Smooth muscle cell (in vitro differentiated cells): Measurements from ENCODE around the gene KIR3DL2. TPM values are rescaled to one million over a fixed set of nuclear protein-coding genes. Genes with fewer than 3 reads are reported as not detected.
"Not testable (repeated sequence)": the region's sequence is repeated elsewhere in the genome, so short reads cannot be mapped to it uniquely, and the experiment has no call there.

Source experiments
- DNase-seq: peaks from one replicate; lab custom pipeline; 2025; ENCODE audit not compliant: unreplicated experiment; lab: John Stamatoyannopoulos, UW
- H2AFZ ChIP-seq: fragments of 200-600 bp; sonication (generic); 2 replicates; pipeline ENCODE4 v1.6.0; 2016; ENCODE audit warnings: antibody characterized with exemption, low read depth, mild to moderate bottlenecking
- H3F3A ChIP-seq: fragments of 200-600 bp; sonication (generic); 2 replicates; pipeline ENCODE4 v1.6.0; 2017; ENCODE audit warnings: antibody characterized with exemption, low read depth
- H3K27ac ChIP-seq: fragments of 200-600 bp; sonication (generic); 2 replicates; pipeline ENCODE4 v1.5.1; 2016; ENCODE audit warnings: low read depth, mild to moderate bottlenecking
- H3K27me3 ChIP-seq: fragments of 200-600 bp; sonication (generic); 2 replicates; pipeline ENCODE4 v1.6.1; 2016; ENCODE audit warnings: low read depth, mild to moderate bottlenecking
- H3K36me3 ChIP-seq: fragments of 200-600 bp; sonication (generic); 2 replicates; pipeline ENCODE4 v1.5.1; 2016; ENCODE audit warnings: low read depth
- H3K4me1 ChIP-seq: fragments of 200-600 bp; sonication (generic); 2 replicates; pipeline ENCODE4 v1.5.1; 2016; ENCODE audit warnings: low read depth
- H3K4me2 ChIP-seq: fragments of 200-600 bp; sonication (generic); 2 replicates; pipeline ENCODE4 v1.6.0; 2016; ENCODE audit warnings: mild to moderate bottlenecking
- H3K4me3 ChIP-seq: fragments of 200-600 bp; sonication (generic); 2 replicates; pipeline ENCODE4 v1.5.1; 2016; ENCODE audit warnings: mild to moderate bottlenecking
- H3K79me2 ChIP-seq: fragments of 200-600 bp; sonication (generic); 2 replicates; pipeline ENCODE4 v1.6.0; 2016; ENCODE audit warnings: low read depth, mild to moderate bottlenecking
- H3K9ac ChIP-seq: fragments of 200-600 bp; sonication (generic); 2 replicates; pipeline ENCODE4 v1.6.0; 2016; ENCODE audit warnings: low read depth
- H3K9me3 ChIP-seq: fragments of 200-600 bp; sonication (generic); replicated peaks from 2 replicates; pipeline ENCODE4 v1.5.1; 2016; ENCODE audit warnings: low read depth
- H4K20me1 ChIP-seq: fragments of 200-600 bp; sonication (generic); 2 replicates; pipeline ENCODE4 v1.6.0; 2016; ENCODE audit warnings: low read depth
- WGBS: methylation state at CpG from one replicate; pipeline ENCODE4 v1.1.7; 2016; ENCODE audit warnings: low lambda C conversion rate; 5-methylcytosine and 5-hydroxymethylcytosine counted together
- polyA plus RNA-seq: library from polyadenylated mRNA; unstranded; fragments of >200 nt; fragmentation: Nextera tagmentation; extraction: Ambion mirVana; gene quantifications from 2 replicates; pipeline ENCODE4 v1.2.1, GENCODE V29; 2016
- total RNA-seq: library from RNA; depleted of rRNA; stranded (reverse); fragments of >200 nt; gene quantifications from 2 replicates; pipeline ENCODE4 v1.2.3, GENCODE V29; 2014
- TF ChIP-seq, protein P1 (sequence below): fragments of 200-600 bp; sonication (generic); IDR thresholded peaks from 2 replicates; pipeline ENCODE4 v1.5.1; 2017; ENCODE audit warnings: borderline replicate concordance, mild to moderate bottlenecking, antibody characterized with exemption; ENCODE audit not compliant: insufficient read depth, poor library complexity, severe bottlenecking

The KIR3DL2 gene
- total and polyA plus RNA-seq, 2 experiments from 2014 or later, result not detected

DNA sequence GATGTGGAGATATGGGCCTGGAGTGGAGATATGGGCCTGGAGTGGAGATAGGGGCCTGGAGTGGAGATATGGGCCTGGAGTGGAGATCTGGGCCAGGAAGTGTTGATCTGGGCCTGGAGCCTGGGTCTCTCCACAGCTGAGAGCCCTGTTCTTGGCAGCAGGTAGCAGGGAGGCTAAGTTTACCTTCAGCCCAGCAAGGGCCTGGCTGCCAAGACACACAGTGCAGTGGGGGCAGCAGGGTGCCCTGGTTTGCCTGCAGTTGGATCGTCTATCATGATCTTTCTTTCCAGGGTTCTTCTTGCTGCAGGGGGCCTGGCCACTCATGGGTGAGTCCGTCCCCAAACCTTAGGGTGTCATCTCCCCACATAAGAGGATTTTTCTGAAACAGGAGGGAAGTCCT lies 687 bp downstream of the KIR3DL2 start:
- Histone ChIP-seq H3K4me1 (no peaks in the 10 kb centered on the region), H3K9me3 (no peaks in the 10 kb centered on the region), H3K4me2 (no peak overlapping the region), H3K4me3 (no peak overlapping the region), H2AFZ (no peak overlapping the region), H3K27ac (no peak overlapping the region), H3F3A (no peaks in the 10 kb centered on the region), H3K9ac (no peak overlapping the region), H3K79me2 (no peaks in the 10 kb centered on the region), H3K36me3 (no peaks in the 10 kb centered on the region), H4K20me1 (no peaks in the 10 kb centered on the region), H3K27me3 (no peaks in the 10 kb centered on the region)
- TF ChIP-seq, protein P1, sequence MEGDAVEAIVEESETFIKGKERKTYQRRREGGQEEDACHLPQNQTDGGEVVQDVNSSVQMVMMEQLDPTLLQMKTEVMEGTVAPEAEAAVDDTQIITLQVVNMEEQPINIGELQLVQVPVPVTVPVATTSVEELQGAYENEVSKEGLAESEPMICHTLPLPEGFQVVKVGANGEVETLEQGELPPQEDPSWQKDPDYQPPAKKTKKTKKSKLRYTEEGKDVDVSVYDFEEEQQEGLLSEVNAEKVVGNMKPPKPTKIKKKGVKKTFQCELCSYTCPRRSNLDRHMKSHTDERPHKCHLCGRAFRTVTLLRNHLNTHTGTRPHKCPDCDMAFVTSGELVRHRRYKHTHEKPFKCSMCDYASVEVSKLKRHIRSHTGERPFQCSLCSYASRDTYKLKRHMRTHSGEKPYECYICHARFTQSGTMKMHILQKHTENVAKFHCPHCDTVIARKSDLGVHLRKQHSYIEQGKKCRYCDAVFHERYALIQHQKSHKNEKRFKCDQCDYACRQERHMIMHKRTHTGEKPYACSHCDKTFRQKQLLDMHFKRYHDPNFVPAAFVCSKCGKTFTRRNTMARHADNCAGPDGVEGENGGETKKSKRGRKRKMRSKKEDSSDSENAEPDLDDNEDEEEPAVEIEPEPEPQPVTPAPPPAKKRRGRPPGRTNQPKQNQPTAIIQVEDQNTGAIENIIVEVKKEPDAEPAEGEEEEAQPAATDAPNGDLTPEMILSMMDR, result no peak
- 42% methylated on average over 2 of the region's 2 CpGs for WGBS
- DNase-seq, result no peak

- Histone ChIP-seq H3K36me3 (no peaks in the 10 kb centered on the region), H2AFZ (no peak overlapping the region), H3K9me3 (no peaks in the 10 kb centered on the region), H3K9ac (no peak overlapping the region), H3K79me2 (no peaks in the 10 kb centered on the region), H3K27ac (no peak overlapping the region), H4K20me1 (no peaks in the 10 kb centered on the region), H3F3A (no peaks in the 10 kb centered on the region), H3K4me1 (no peaks in the 10 kb centered on the region), H3K4me3 (no peak overlapping the region), H3K4me2 (no peak overlapping the region), H3K27me3 (no peaks in the 10 kb centered on the region)
- TF ChIP-seq, protein P1, result no peak
- no peak for DNase-seq
- WGBS, result 84% methylated on average over 7 of the region's 7 CpGs
These were observed 1.1 kb downstream of the KIR3DL2 start for GRCh38 chr19:54851353-54851752.

GRCh38 chr19:54855241-54855640 lies 5.0 kb downstream of the KIR3DL2 start:
- H3K9me3 ChIP-seq, DNase-seq, H3K4me1 ChIP-seq, H3K36me3 ChIP-seq, H3K4me3 ChIP-seq, H3K27me3 ChIP-seq, H4K20me1 ChIP-seq, H3K9ac ChIP-seq, H2AFZ ChIP-seq, H3K4me2 ChIP-seq, H3K27ac ChIP-seq, H3K79me2 ChIP-seq, H3F3A ChIP-seq: not testable (repeated sequence)
- 62% methylated on average over 1 of the region's 1 CpG for WGBS

DNA sequence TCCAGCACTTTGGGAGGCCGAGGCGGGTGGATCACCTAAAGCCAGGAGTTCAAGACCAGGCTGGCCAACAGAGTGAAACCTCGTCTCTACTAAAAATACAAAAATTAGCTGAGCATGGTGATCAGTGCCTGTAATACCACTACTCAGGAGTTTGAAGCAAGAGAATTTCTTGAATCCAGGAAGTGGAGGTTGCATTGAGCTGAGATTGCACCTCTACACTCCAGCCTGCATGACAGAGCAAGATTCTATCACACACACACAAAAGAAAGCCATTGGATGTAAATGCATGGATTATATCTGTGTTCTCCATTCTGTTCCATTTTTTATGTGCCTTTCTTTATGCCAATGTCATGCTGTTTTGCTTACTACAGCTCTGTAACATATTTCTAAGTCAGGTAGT lies 8.2 kb downstream of the KIR3DL2 start:
- not testable (repeated sequence) for DNase-seq, H3K36me3 ChIP-seq, H2AFZ ChIP-seq, H3K4me3 ChIP-seq, H3K79me2 ChIP-seq, H3K4me2 ChIP-seq, H3K27ac ChIP-seq, H3K27me3 ChIP-seq, H3K9me3 ChIP-seq, H3K4me1 ChIP-seq, H4K20me1 ChIP-seq, H3F3A ChIP-seq, H3K9ac ChIP-seq
- 69% methylated on average over 3 of the region's 3 CpGs for whole genome bisulfite sequencing

DNA sequence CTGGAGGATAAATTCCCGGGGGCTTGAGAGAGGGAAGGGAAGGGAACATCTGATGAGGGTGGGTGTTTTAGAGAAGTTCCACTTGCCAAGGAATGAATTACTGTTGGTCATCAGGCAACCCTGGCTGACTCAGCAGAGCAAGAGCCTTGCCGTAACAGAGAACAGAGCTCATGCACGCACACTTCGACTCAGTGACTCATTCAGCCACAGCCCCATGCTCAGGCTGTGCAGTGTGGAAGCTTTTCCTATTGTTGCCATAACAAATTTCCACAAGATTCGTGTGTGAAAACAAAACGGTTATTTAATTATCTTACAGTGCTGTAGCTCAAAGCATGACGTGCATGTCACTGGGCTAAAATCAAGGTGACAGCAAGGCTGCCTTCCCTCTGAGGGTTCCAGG lies 9.2 kb downstream of the KIR3DL2 start:
- not testable (repeated sequence) for H3K36me3 ChIP-seq, H3K27me3 ChIP-seq, H4K20me1 ChIP-seq, H3K4me1 ChIP-seq, H3K9ac ChIP-seq, DNase-seq, H3K9me3 ChIP-seq, H3K27ac ChIP-seq, H3K79me2 ChIP-seq, H3K4me3 ChIP-seq, H3F3A ChIP-seq, H2AFZ ChIP-seq, H3K4me2 ChIP-seq
- WGBS, result 70% methylated on average over 7 of the region's 7 CpGs

DNA sequence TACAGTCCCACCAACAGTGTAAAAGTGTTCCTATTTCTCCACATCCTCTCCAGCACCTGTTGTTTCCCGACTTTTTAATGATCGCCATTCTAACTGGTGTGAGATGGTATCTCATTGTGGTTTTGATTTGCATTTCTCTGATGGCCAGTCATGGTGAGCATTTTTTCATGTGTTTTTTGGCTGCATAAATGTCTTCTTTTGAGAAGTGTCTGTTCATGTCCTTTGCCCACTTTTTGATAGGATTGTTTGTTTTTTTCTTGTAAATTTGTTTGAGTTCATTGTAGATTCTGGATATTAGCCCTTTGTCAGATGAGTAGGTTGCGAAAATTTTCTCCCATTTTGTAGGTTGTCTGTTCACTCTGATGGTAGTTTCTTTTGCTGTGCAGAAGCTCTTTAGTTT lies 13.2 kb downstream of the KIR3DL2 start:
- not testable (repeated sequence) for H3K79me2 ChIP-seq, H3F3A ChIP-seq, H3K4me1 ChIP-seq, H3K27me3 ChIP-seq, H3K9ac ChIP-seq, H3K27ac ChIP-seq, H3K36me3 ChIP-seq, H3K4me3 ChIP-seq, H3K9me3 ChIP-seq, H4K20me1 ChIP-seq, H3K4me2 ChIP-seq, H2AFZ ChIP-seq, DNase-seq
- 73% methylated on average over 2 of the region's 3 CpGs for WGBS
